Left ventricle myocardium inferior (tissue), 1 donor: ENCODE results near the gene GRID1. TPM values are rescaled to one million over a fixed set of nuclear protein-coding genes. Genes with fewer than 3 reads are reported as not detected.

Experiments
- DNase-seq: peaks from one replicate; pipeline ENCODE4 v3.0.0-alpha.2; 2020
- H3K27ac ChIP-seq: fragments of 200-600 bp; replicated peaks from 2 replicates; pipeline ENCODE4 v1.8.0; 2021
- H3K27me3 ChIP-seq: fragments of 200-600 bp; 2 replicates; pipeline ENCODE4 v1.8.0; 2021; ENCODE audit warnings: low read depth
- H3K36me3 ChIP-seq: fragments of 200-600 bp; 2 replicates; pipeline ENCODE4 v1.8.0; 2021
- H3K4me1 ChIP-seq: fragments of 200-600 bp; 2 replicates; pipeline ENCODE4 v1.8.0; 2021
- H3K4me3 ChIP-seq: fragments of 200-600 bp; 2 replicates; pipeline ENCODE4 v1.8.0; 2021; ENCODE audit warnings: mild to moderate bottlenecking, moderate library complexity
- H3K9me3 ChIP-seq: fragments of 200-600 bp; replicated peaks from 2 replicates; pipeline ENCODE4 v1.8.0; 2021
- CTCF ChIP-seq: fragments of 200-600 bp; IDR thresholded peaks from 2 replicates; pipeline ENCODE4 v1.8.0; 2021; ENCODE audit warnings: antibody characterized with exemption, mild to moderate bottlenecking, borderline replicate concordance
- intact Hi-C: fragments of 100-400 bp; cut with micrococcal nuclease; formaldehyde crosslinking; loops from one replicate; pipeline ENCODE4 v1.11.0; 2022
- total RNA-seq: library from RNA; stranded (reverse); fragmentation: NEBNext Ultra II Directional; extraction: Animal tissue kit (Norgen Biotek cat#: 25700); gene quantifications from one replicate; pipeline ENCODE4 v1.2.1, GENCODE V29; 2021
- donor health status: DM: no; HTN: yes; CAD: no; lungs with severe emphysema.

Gene GRID1
- total RNA-seq, 1 donor from 2014 or later, result 1.6 TPM

GRCh38 chr10:86262688-86263181 is 103.9 kb downstream of the GRID1 start:
- TF ChIP-seq CTCF, result no peak
- no peaks in the 10 kb centered on the region for H3K9me3 ChIP-seq
- peaks cover 10% of the 10 kb centered on the region for H3K4me1 ChIP-seq
- H3K27ac ChIP-seq, result no peak overlapping the region
- intact Hi-C loops, result no loop called here
- H3K36me3 ChIP-seq, result no peaks in the 10 kb centered on the region
- no peak for DNase-seq
- peaks cover 68% of the 10 kb centered on the region for H3K27me3 ChIP-seq
- peak overlapping the region; percentile 6 for H3K4me3 ChIP-seq

GRCh38 chr10:86261941-86262687 is 104.5 kb downstream of the GRID1 start:
- intact Hi-C loops, result no loop called here
- peak; percentile 41 for TF ChIP-seq CTCF
- no peak for DNase-seq
- Histone ChIP-seq H3K4me1 (peaks cover 10% of the 10 kb centered on the region), H3K4me3 (no peak overlapping the region), H3K9me3 (no peaks in the 10 kb centered on the region), H3K27me3 (peaks cover 62% of the 10 kb centered on the region), H3K27ac (no peak overlapping the region), H3K36me3 (no peaks in the 10 kb centered on the region)

GRCh38 chr10:86261470-86261869 is 105.1 kb downstream of the GRID1 start:
- H3K9me3 ChIP-seq, result no peaks in the 10 kb centered on the region
- no peaks in the 10 kb centered on the region for H3K36me3 ChIP-seq
- H3K27ac ChIP-seq, result no peak overlapping the region
- TF ChIP-seq CTCF, result no peak
- H3K4me3 ChIP-seq, result no peak overlapping the region
- H3K27me3 ChIP-seq, result peaks cover 56% of the 10 kb centered on the region
- peaks cover 10% of the 10 kb centered on the region for H3K4me1 ChIP-seq
- DNase-seq, result no peak
- intact Hi-C loops, result no loop called here

GRCh38 chr10:86260564-86260963 is 106.0 kb downstream of the GRID1 start:
- peaks cover 10% of the 10 kb centered on the region for H3K4me1 ChIP-seq
- intact Hi-C loops, result no loop called here
- no peak for TF ChIP-seq CTCF
- H3K36me3 ChIP-seq, result no peaks in the 10 kb centered on the region
- no peak for DNase-seq
- H3K9me3 ChIP-seq, result no peaks in the 10 kb centered on the region
- peaks cover 53% of the 10 kb centered on the region for H3K27me3 ChIP-seq
- H3K27ac ChIP-seq, result no peak overlapping the region
- H3K4me3 ChIP-seq, result no peak overlapping the region

- H3K4me3 ChIP-seq, result no peak overlapping the region
- intact Hi-C loops, result no loop called here
- H3K36me3 ChIP-seq, result no peaks in the 10 kb centered on the region
- no peak for TF ChIP-seq CTCF
- H3K27ac ChIP-seq, result no peak overlapping the region
- peaks cover 51% of the 10 kb centered on the region for H3K27me3 ChIP-seq
- no peak for DNase-seq
- H3K4me1 ChIP-seq, result peaks cover 10% of the 10 kb centered on the region
- H3K9me3 ChIP-seq, result no peaks in the 10 kb centered on the region
Measured at GRCh38 chr10:86259901-86260562, 106.6 kb downstream of the GRID1 start.
